Smooth muscle cell (in vitro differentiated cells): ENCODE measurements around the gene CCN6. TPM values are rescaled to one million over a fixed set of nuclear protein-coding genes. Genes with fewer than 3 reads are reported as not detected.

Experiments used
- DNase-seq: peaks from one replicate; lab custom pipeline; 2025; ENCODE audit not compliant: unreplicated experiment; lab: John Stamatoyannopoulos, UW
- H2AFZ ChIP-seq: fragments of 200-600 bp; sonication (generic); 2 replicates; pipeline ENCODE4 v1.6.0; 2016; ENCODE audit warnings: antibody characterized with exemption, low read depth, mild to moderate bottlenecking
- H3F3A ChIP-seq: fragments of 200-600 bp; sonication (generic); 2 replicates; pipeline ENCODE4 v1.6.0; 2017; ENCODE audit warnings: antibody characterized with exemption, low read depth
- H3K27ac ChIP-seq: fragments of 200-600 bp; sonication (generic); 2 replicates; pipeline ENCODE4 v1.5.1; 2016; ENCODE audit warnings: low read depth, mild to moderate bottlenecking
- H3K27me3 ChIP-seq: fragments of 200-600 bp; sonication (generic); 2 replicates; pipeline ENCODE4 v1.6.1; 2016; ENCODE audit warnings: low read depth, mild to moderate bottlenecking
- H3K36me3 ChIP-seq: fragments of 200-600 bp; sonication (generic); 2 replicates; pipeline ENCODE4 v1.5.1; 2016; ENCODE audit warnings: low read depth
- H3K4me1 ChIP-seq: fragments of 200-600 bp; sonication (generic); 2 replicates; pipeline ENCODE4 v1.5.1; 2016; ENCODE audit warnings: low read depth
- H3K4me2 ChIP-seq: fragments of 200-600 bp; sonication (generic); 2 replicates; pipeline ENCODE4 v1.6.0; 2016; ENCODE audit warnings: mild to moderate bottlenecking
- H3K4me3 ChIP-seq: fragments of 200-600 bp; sonication (generic); 2 replicates; pipeline ENCODE4 v1.5.1; 2016; ENCODE audit warnings: mild to moderate bottlenecking
- H3K79me2 ChIP-seq: fragments of 200-600 bp; sonication (generic); 2 replicates; pipeline ENCODE4 v1.6.0; 2016; ENCODE audit warnings: low read depth, mild to moderate bottlenecking
- H3K9ac ChIP-seq: fragments of 200-600 bp; sonication (generic); 2 replicates; pipeline ENCODE4 v1.6.0; 2016; ENCODE audit warnings: low read depth
- H3K9me3 ChIP-seq: fragments of 200-600 bp; sonication (generic); replicated peaks from 2 replicates; pipeline ENCODE4 v1.5.1; 2016; ENCODE audit warnings: low read depth
- H4K20me1 ChIP-seq: fragments of 200-600 bp; sonication (generic); 2 replicates; pipeline ENCODE4 v1.6.0; 2016; ENCODE audit warnings: low read depth
- CTCF ChIP-seq: fragments of 200-600 bp; sonication (generic); IDR thresholded peaks from 2 replicates; pipeline ENCODE4 v1.5.1; 2017; ENCODE audit warnings: borderline replicate concordance, mild to moderate bottlenecking, antibody characterized with exemption; ENCODE audit not compliant: insufficient read depth, poor library complexity, severe bottlenecking
- WGBS: methylation state at CpG from one replicate; pipeline ENCODE4 v1.1.7; 2016; ENCODE audit warnings: low lambda C conversion rate; 5-methylcytosine and 5-hydroxymethylcytosine counted together
- polyA plus RNA-seq: library from polyadenylated mRNA; unstranded; fragments of >200 nt; fragmentation: Nextera tagmentation; extraction: Ambion mirVana; gene quantifications from 2 replicates; pipeline ENCODE4 v1.2.1, GENCODE V29; 2016
- total RNA-seq: library from RNA; depleted of rRNA; stranded (reverse); fragments of >200 nt; gene quantifications from 2 replicates; pipeline ENCODE4 v1.2.3, GENCODE V29; 2014

Gene CCN6
- total and polyA plus RNA-seq, 2 experiments from 2014 or later = 0.23 TPM; not detected in 1

- Histone ChIP-seq H3F3A (peaks cover 18% of the 10 kb centered on the region), H3K9ac (no peak overlapping the region), H2AFZ (no peak overlapping the region), H3K4me1 (peaks cover 9% of the 10 kb centered on the region), H3K36me3 (no peaks in the 10 kb centered on the region), H3K9me3 (no peaks in the 10 kb centered on the region), H3K79me2 (no peaks in the 10 kb centered on the region), H4K20me1 (no peaks in the 10 kb centered on the region), H3K4me2 (no peak overlapping the region), H3K27ac (no peak overlapping the region), H3K4me3 (no peak overlapping the region), H3K27me3 (no peaks in the 10 kb centered on the region)
- no peak for TF ChIP-seq CTCF
- 72% methylated on average over 3 of the region's 3 CpGs for WGBS
- DNase-seq = no peak
Observed at GRCh38 chr6:112041535-112041934, 12.4 kb upstream of the CCN6 start.

GRCh38 chr6:112043032-112044007, 10.6 kb upstream of the CCN6 start:
- Histone ChIP-seq H3K9ac (peak overlapping the region; percentile 91), H3K9me3 (no peaks in the 10 kb centered on the region), H3K4me2 (peak overlapping the region; percentile 93), H4K20me1 (no peaks in the 10 kb centered on the region), H3K27ac (peak overlapping the region; percentile 89), H3K27me3 (no peaks in the 10 kb centered on the region), H3K79me2 (no peaks in the 10 kb centered on the region), H3F3A (peaks cover 7% of the 10 kb centered on the region), H3K4me3 (peak overlapping the region; percentile 79), H2AFZ (peak overlapping the region; percentile 95), H3K36me3 (no peaks in the 10 kb centered on the region), H3K4me1 (peaks cover 7% of the 10 kb centered on the region)
- peak; percentile 97 for TF ChIP-seq CTCF
- DNase-seq = peak; percentile 69
- WGBS = under 1% methylated on average over 36 of the region's 36 CpGs

GRCh38 chr6:112044196-112044595, 9.7 kb upstream of the CCN6 start:
- Histone ChIP-seq H3F3A (no peaks in the 10 kb centered on the region), H3K4me2 (no peak overlapping the region), H3K4me1 (peaks cover 5% of the 10 kb centered on the region), H3K9me3 (no peaks in the 10 kb centered on the region), H3K27me3 (no peaks in the 10 kb centered on the region), H2AFZ (no peak overlapping the region), H3K4me3 (no peak overlapping the region), H3K79me2 (no peaks in the 10 kb centered on the region), H3K27ac (peak overlapping the region; percentile 2), H4K20me1 (no peaks in the 10 kb centered on the region), H3K36me3 (no peaks in the 10 kb centered on the region), H3K9ac (no peak overlapping the region)
- WGBS = 65% methylated on average over 8 of the region's 8 CpGs
- DNase-seq = no peak
- TF ChIP-seq CTCF = no peak
